Lower leg skin (tissue), 3 donors: ENCODE data around the gene PLB1.

Experiments
- POLR2A ChIP-seq, 2 donors: fragments of 450-650 bp; IDR thresholded peaks; one replicate each; pipeline ENCODE4 v1.6.1; 2016 to 2017; ENCODE audit warnings: antibody characterized with exemption in 2 of 2, mild to moderate bottlenecking in 1 of 2, moderate library complexity in 1 of 2
- TF ChIP-seq, protein P1 (sequence below), 3 donors: fragments of 450-650 bp; IDR thresholded peaks; one replicate each; pipeline ENCODE4 v1.5.1; 2016; ENCODE audit warnings: antibody characterized with exemption in 3 of 3, mild to moderate bottlenecking in 3 of 3, moderate library complexity in 2 of 3

DNA sequence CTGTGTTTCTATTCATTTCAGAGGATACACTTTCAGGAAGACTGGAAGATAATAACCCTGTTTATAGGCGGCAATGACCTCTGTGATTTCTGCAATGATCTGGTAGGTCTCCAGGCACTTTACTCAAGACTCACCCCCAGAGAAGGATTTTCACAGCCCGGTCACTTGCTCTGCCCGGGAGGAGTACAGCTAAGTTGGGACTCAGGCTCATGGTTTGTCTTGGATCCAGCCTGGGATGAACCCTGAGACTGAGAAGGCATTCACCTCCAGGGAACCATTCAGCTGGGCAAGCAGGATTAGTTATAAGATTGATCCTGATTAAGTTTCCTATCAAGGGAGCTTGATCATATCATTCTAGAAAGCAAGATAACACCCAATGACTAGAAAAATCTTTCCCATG, 83.7 kb downstream of the PLB1 start:
- TF ChIP-seq, protein P1, sequence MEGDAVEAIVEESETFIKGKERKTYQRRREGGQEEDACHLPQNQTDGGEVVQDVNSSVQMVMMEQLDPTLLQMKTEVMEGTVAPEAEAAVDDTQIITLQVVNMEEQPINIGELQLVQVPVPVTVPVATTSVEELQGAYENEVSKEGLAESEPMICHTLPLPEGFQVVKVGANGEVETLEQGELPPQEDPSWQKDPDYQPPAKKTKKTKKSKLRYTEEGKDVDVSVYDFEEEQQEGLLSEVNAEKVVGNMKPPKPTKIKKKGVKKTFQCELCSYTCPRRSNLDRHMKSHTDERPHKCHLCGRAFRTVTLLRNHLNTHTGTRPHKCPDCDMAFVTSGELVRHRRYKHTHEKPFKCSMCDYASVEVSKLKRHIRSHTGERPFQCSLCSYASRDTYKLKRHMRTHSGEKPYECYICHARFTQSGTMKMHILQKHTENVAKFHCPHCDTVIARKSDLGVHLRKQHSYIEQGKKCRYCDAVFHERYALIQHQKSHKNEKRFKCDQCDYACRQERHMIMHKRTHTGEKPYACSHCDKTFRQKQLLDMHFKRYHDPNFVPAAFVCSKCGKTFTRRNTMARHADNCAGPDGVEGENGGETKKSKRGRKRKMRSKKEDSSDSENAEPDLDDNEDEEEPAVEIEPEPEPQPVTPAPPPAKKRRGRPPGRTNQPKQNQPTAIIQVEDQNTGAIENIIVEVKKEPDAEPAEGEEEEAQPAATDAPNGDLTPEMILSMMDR (IDR thresholded peaks at IDR 0.05) = no peak
- no peak for TF ChIP-seq POLR2A (IDR thresholded peaks at IDR 0.05)
